OCI-LY1 (cell line): Measurements from ENCODE around the gene TEAD3.

ENCODE experiments used
- CTCF ChIP-seq: fragments of 200-600 bp; sonication (generic), shearing (Covaris generic); IDR thresholded peaks from 2 replicates; pipeline ENCODE4 v1.5.1; 2017; ENCODE audit warnings: mild to moderate bottlenecking, antibody characterized with exemption, low read length, moderate library complexity, mixed read lengths
- EZH2 ChIP-seq: fragments of 200-600 bp; sonication (generic), shearing (Covaris generic); IDR thresholded peaks from 2 replicates; pipeline ENCODE4 v1.8.0; 2017; ENCODE audit warnings: borderline replicate concordance, mixed run types, mild to moderate bottlenecking, antibody characterized with exemption, low read length, moderate library complexity, mixed read lengths

- TF ChIP-seq CTCF: no peak
- no peak for TF ChIP-seq EZH2
These were observed 53.4 kb downstream of the TEAD3 start for GRCh38 chr6:35443341-35444030.
